ENCODE results near the gene NRARP. TPM values are rescaled to one million over a fixed set of nuclear protein-coding genes. Genes with fewer than 3 reads are reported as not detected.

NRARP gene
- total RNA-seq, 1 donor from 2014 or later = 2.1 TPM

- H3K27ac ChIP-seq (ENCODE audit: low read depth, low read length) = peak overlapping the region; percentile 50
- H3K9ac ChIP-seq (ENCODE audit: low read depth in 1 of 3, low read length in 3 of 3) = peak overlapping the region in 2 of 3 donors; percentile 27 to 60
- H3K4me3 ChIP-seq (ENCODE audit: low read length in 3 of 3) = peak overlapping the region; percentile 11 to 66 (median 46)
- no peaks in the 10 kb centered on the region for H3K36me3 ChIP-seq (ENCODE audit: control insufficient read depth in 3 of 3, insufficient read depth in 3 of 3, low read length in 3 of 3)
- H3K4me1 ChIP-seq (ENCODE audit: control insufficient read depth in 3 of 3, insufficient read depth in 3 of 3, low read length in 3 of 3) = peaks cover 14 to 31% (median 16%) of the 10 kb centered on the region in 3 donors
- peaks cover 46 to 79% (median 67%) of the 10 kb centered on the region in 3 donors for H3K27me3 ChIP-seq (ENCODE audit: control insufficient read depth in 3 of 3, insufficient read depth in 3 of 3, low read length in 3 of 3)
- peaks cover 0 to 3% (median 3%) of the 10 kb centered on the region in 3 donors for H3K9me3 ChIP-seq (ENCODE audit: control insufficient read depth in 3 of 3, low read length in 3 of 3)
These were observed 3.5 kb downstream of the NRARP start for GRCh38 chr9:137298401-137299202.

GRCh38 chr9:137297966-137298365 is 4.1 kb downstream of the NRARP start:
- Histone ChIP-seq H3K36me3 (ENCODE audit: control insufficient read depth in 3 of 3, insufficient read depth in 3 of 3, low read length in 3 of 3) (no peaks in the 10 kb centered on the region), H3K4me1 (ENCODE audit: control insufficient read depth in 3 of 3, insufficient read depth in 3 of 3, low read length in 3 of 3) (peaks cover 8 to 26% (median 14%) of the 10 kb centered on the region in 3 donors), H3K4me3 (ENCODE audit: low read length in 3 of 3) (no peak overlapping the region), H3K9ac (ENCODE audit: low read depth in 1 of 3, low read length in 3 of 3) (peak overlapping the region in 1 of 3 donors; percentile 60), H3K27ac (ENCODE audit: low read depth, low read length) (peak overlapping the region; percentile 50), H3K27me3 (ENCODE audit: control insufficient read depth in 3 of 3, insufficient read depth in 3 of 3, low read length in 3 of 3) (peaks cover 48 to 80% (median 68%) of the 10 kb centered on the region in 3 donors), H3K9me3 (ENCODE audit: control insufficient read depth in 3 of 3, low read length in 3 of 3) (peaks cover 0 to 3% (median 3%) of the 10 kb centered on the region in 3 donors)

- Histone ChIP-seq H3K36me3 (ENCODE audit: control insufficient read depth in 3 of 3, insufficient read depth in 3 of 3, low read length in 3 of 3) (no peaks in the 10 kb centered on the region), H3K4me3 (ENCODE audit: low read length in 3 of 3) (peak overlapping the region; percentile 15 to 60 (median 31)), H3K9me3 (ENCODE audit: control insufficient read depth in 3 of 3, low read length in 3 of 3) (peaks cover 0 to 3% (median 3%) of the 10 kb centered on the region in 3 donors), H3K27ac (ENCODE audit: low read depth, low read length) (peak overlapping the region; percentile 74), H3K4me1 (ENCODE audit: control insufficient read depth in 3 of 3, insufficient read depth in 3 of 3, low read length in 3 of 3) (peaks cover 6 to 26% (median 14%) of the 10 kb centered on the region in 3 donors), H3K9ac (ENCODE audit: low read depth in 1 of 3, low read length in 3 of 3) (peak overlapping the region in 1 of 3 donors; percentile 64), H3K27me3 (ENCODE audit: control insufficient read depth in 3 of 3, insufficient read depth in 3 of 3, low read length in 3 of 3) (peaks cover 51 to 77% (median 70%) of the 10 kb centered on the region in 3 donors)
These were observed 5.1 kb downstream of the NRARP start for GRCh38 chr9:137296670-137297664.

- peaks cover 51 to 71% (median 66%) of the 10 kb centered on the region in 3 donors for H3K27me3 ChIP-seq (ENCODE audit: control insufficient read depth in 3 of 3, insufficient read depth in 3 of 3, low read length in 3 of 3)
- H3K27ac ChIP-seq (ENCODE audit: low read depth, low read length) = peak overlapping the region; percentile 74
- peaks cover 3 to 24% (median 9%) of the 10 kb centered on the region in 3 donors for H3K4me1 ChIP-seq (ENCODE audit: control insufficient read depth in 3 of 3, insufficient read depth in 3 of 3, low read length in 3 of 3)
- peak overlapping the region; percentile 15 to 60 (median 31) for H3K4me3 ChIP-seq (ENCODE audit: low read length in 3 of 3)
- H3K9me3 ChIP-seq (ENCODE audit: control insufficient read depth in 3 of 3, low read length in 3 of 3) = peaks cover 0 to 3% (median 3%) of the 10 kb centered on the region in 3 donors
- peak overlapping the region in 1 of 3 donors; percentile 64 for H3K9ac ChIP-seq (ENCODE audit: low read depth in 1 of 3, low read length in 3 of 3)
- no peaks in the 10 kb centered on the region for H3K36me3 ChIP-seq (ENCODE audit: control insufficient read depth in 3 of 3, insufficient read depth in 3 of 3, low read length in 3 of 3)
These were observed 6.0 kb downstream of the NRARP start for GRCh38 chr9:137295849-137296669.

GRCh38 chr9:137295238-137295811 is 6.7 kb downstream of the NRARP start:
- no peak overlapping the region for H3K9ac ChIP-seq (ENCODE audit: low read depth in 1 of 3, low read length in 3 of 3)
- no peaks in the 10 kb centered on the region for H3K36me3 ChIP-seq (ENCODE audit: control insufficient read depth in 3 of 3, insufficient read depth in 3 of 3, low read length in 3 of 3)
- H3K9me3 ChIP-seq (ENCODE audit: control insufficient read depth in 3 of 3, low read length in 3 of 3) = peaks cover 0 to 3% (median 3%) of the 10 kb centered on the region in 3 donors
- H3K27me3 ChIP-seq (ENCODE audit: control insufficient read depth in 3 of 3, insufficient read depth in 3 of 3, low read length in 3 of 3) = peaks cover 51 to 64% (median 62%) of the 10 kb centered on the region in 3 donors
- H3K4me1 ChIP-seq (ENCODE audit: control insufficient read depth in 3 of 3, insufficient read depth in 3 of 3, low read length in 3 of 3) = peaks cover 3 to 24% (median 5%) of the 10 kb centered on the region in 3 donors
- H3K27ac ChIP-seq (ENCODE audit: low read depth, low read length) = no peak overlapping the region
- peak overlapping the region in 1 of 3 donors; percentile 45 for H3K4me3 ChIP-seq (ENCODE audit: low read length in 3 of 3)

GRCh38 chr9:137294681-137295237 is 7.3 kb downstream of the NRARP start:
- peak overlapping the region in 1 of 3 donors; percentile 45 for H3K4me3 ChIP-seq (ENCODE audit: low read length in 3 of 3)
- H3K36me3 ChIP-seq (ENCODE audit: control insufficient read depth in 3 of 3, insufficient read depth in 3 of 3, low read length in 3 of 3) = no peaks in the 10 kb centered on the region
- H3K9me3 ChIP-seq (ENCODE audit: control insufficient read depth in 3 of 3, low read length in 3 of 3) = peaks cover 0 to 3% (median 3%) of the 10 kb centered on the region in 3 donors
- H3K4me1 ChIP-seq (ENCODE audit: control insufficient read depth in 3 of 3, insufficient read depth in 3 of 3, low read length in 3 of 3) = peaks cover 3 to 20% (median 5%) of the 10 kb centered on the region in 3 donors
- no peak overlapping the region for H3K9ac ChIP-seq (ENCODE audit: low read depth in 1 of 3, low read length in 3 of 3)
- H3K27me3 ChIP-seq (ENCODE audit: control insufficient read depth in 3 of 3, insufficient read depth in 3 of 3, low read length in 3 of 3) = peaks cover 55 to 58% (median 56%) of the 10 kb centered on the region in 3 donors
- H3K27ac ChIP-seq (ENCODE audit: low read depth, low read length) = no peak overlapping the region

- no peak overlapping the region for H3K27ac ChIP-seq (ENCODE audit: low read depth, low read length)
- H3K36me3 ChIP-seq (ENCODE audit: control insufficient read depth in 3 of 3, insufficient read depth in 3 of 3, low read length in 3 of 3) = no peaks in the 10 kb centered on the region
- peaks cover 1 to 18% (median 3%) of the 10 kb centered on the region in 3 donors for H3K4me1 ChIP-seq (ENCODE audit: control insufficient read depth in 3 of 3, insufficient read depth in 3 of 3, low read length in 3 of 3)
- no peak overlapping the region for H3K4me3 ChIP-seq (ENCODE audit: low read length in 3 of 3)
- H3K9ac ChIP-seq (ENCODE audit: low read depth in 1 of 3, low read length in 3 of 3) = no peak overlapping the region
- peaks cover 0 to 3% (median 3%) of the 10 kb centered on the region in 3 donors for H3K9me3 ChIP-seq (ENCODE audit: control insufficient read depth in 3 of 3, low read length in 3 of 3)
- H3K27me3 ChIP-seq (ENCODE audit: control insufficient read depth in 3 of 3, insufficient read depth in 3 of 3, low read length in 3 of 3) = peaks cover 51 to 53% (median 52%) of the 10 kb centered on the region in 3 donors
These were observed 7.9 kb downstream of the NRARP start for GRCh38 chr9:137294091-137294680.

- H3K27me3 ChIP-seq (ENCODE audit: control insufficient read depth in 3 of 3, insufficient read depth in 3 of 3, low read length in 3 of 3) = peaks cover 45 to 47% (median 46%) of the 10 kb centered on the region in 3 donors
- no peaks in the 10 kb centered on the region for H3K36me3 ChIP-seq (ENCODE audit: control insufficient read depth in 3 of 3, insufficient read depth in 3 of 3, low read length in 3 of 3)
- peaks cover 0 to 3% (median 3%) of the 10 kb centered on the region in 3 donors for H3K9me3 ChIP-seq (ENCODE audit: control insufficient read depth in 3 of 3, low read length in 3 of 3)
- no peak overlapping the region for H3K4me3 ChIP-seq (ENCODE audit: low read length in 3 of 3)
- H3K27ac ChIP-seq (ENCODE audit: low read depth, low read length) = no peak overlapping the region
- H3K9ac ChIP-seq (ENCODE audit: low read depth in 1 of 3, low read length in 3 of 3) = no peak overlapping the region
- H3K4me1 ChIP-seq (ENCODE audit: control insufficient read depth in 3 of 3, insufficient read depth in 3 of 3, low read length in 3 of 3) = peaks cover 0 to 16% (median 2%) of the 10 kb centered on the region in 3 donors
These were observed 8.5 kb downstream of the NRARP start for GRCh38 chr9:137293482-137294090.

Data from skeletal muscle tissue (tissue), 4 donors.